ENCODE results near the gene PTPRZ1. TPM values are rescaled to one million over a fixed set of nuclear protein-coding genes. Genes with fewer than 3 reads are reported as not detected.
A peak's percentile ranks its signal among the peaks of the same experiment; 100 is the strongest.

The PTPRZ1 gene
- total RNA-seq, 1 experiment from 2014 or later: 0.02 TPM

GRCh38 chr7:121954803-121955202 is 81.8 kb downstream of the PTPRZ1 start:
- peak; percentile 65 for DNase-seq (ENCODE audit: low spot score)

GRCh38 chr7:121957626-121958025 is 84.7 kb downstream of the PTPRZ1 start:
- DNase-seq (ENCODE audit: low spot score): no peak

GRCh38 chr7:121960678-121961077 is 87.7 kb downstream of the PTPRZ1 start:
- no peak for DNase-seq (ENCODE audit: low spot score)

- DNase-seq (ENCODE audit: low spot score): peak; percentile 16
These were observed 88.3 kb downstream of the PTPRZ1 start for GRCh38 chr7:121961089-121961867.

GRCh38 chr7:121966276-121966934 is 93.4 kb downstream of the PTPRZ1 start:
- no peak for DNase-seq (ENCODE audit: low spot score)

GRCh38 chr7:121966935-121967332 is 94.0 kb downstream of the PTPRZ1 start:
- no peak for DNase-seq (ENCODE audit: low spot score)

- peak; percentile 26 for DNase-seq (ENCODE audit: low spot score)
These were observed 112.6 kb downstream of the PTPRZ1 start for GRCh38 chr7:121985476-121986030.

GRCh38 chr7:121992068-121992467 is 119.1 kb downstream of the PTPRZ1 start:
- DNase-seq (ENCODE audit: low spot score): no peak

GRCh38 chr7:121994625-121995410 is 121.9 kb downstream of the PTPRZ1 start:
- DNase-seq (ENCODE audit: low spot score): peak; percentile 84

GRCh38 chr7:122006687-122007086 is 133.7 kb downstream of the PTPRZ1 start:
- DNase-seq (ENCODE audit: low spot score): peak; percentile 53

- no peak for DNase-seq (ENCODE audit: low spot score)
These were observed 137.2 kb downstream of the PTPRZ1 start for GRCh38 chr7:122010116-122010515.

- DNase-seq (ENCODE audit: low spot score): no peak
These were observed 140.1 kb downstream of the PTPRZ1 start for GRCh38 chr7:122013065-122013464.

- DNase-seq (ENCODE audit: low spot score): no peak
These were observed 140.7 kb downstream of the PTPRZ1 start for GRCh38 chr7:122013630-122014029.

- DNase-seq (ENCODE audit: low spot score): no peak
These were observed 141.7 kb downstream of the PTPRZ1 start for GRCh38 chr7:122014697-122015096.

- DNase-seq (ENCODE audit: low spot score): no peak
These were observed 145.1 kb downstream of the PTPRZ1 start for GRCh38 chr7:122018032-122018431.

GRCh38 chr7:122027058-122027457 is 154.1 kb downstream of the PTPRZ1 start:
- DNase-seq (ENCODE audit: low spot score): no peak

- DNase-seq (ENCODE audit: low spot score): no peak
These were observed 160.7 kb downstream of the PTPRZ1 start for GRCh38 chr7:122033641-122034040.

GRCh38 chr7:122035876-122036275 is 162.9 kb downstream of the PTPRZ1 start:
- DNase-seq (ENCODE audit: low spot score): no peak

GRCh38 chr7:122038134-122038533 is 165.2 kb downstream of the PTPRZ1 start:
- DNase-seq (ENCODE audit: low spot score): no peak

GRCh38 chr7:122038904-122039303 is 165.9 kb downstream of the PTPRZ1 start:
- no peak for DNase-seq (ENCODE audit: low spot score)

GRCh38 chr7:122040147-122040546 is 167.2 kb downstream of the PTPRZ1 start:
- DNase-seq (ENCODE audit: low spot score): no peak

- DNase-seq (ENCODE audit: low spot score): no peak
These were observed 173.4 kb downstream of the PTPRZ1 start for GRCh38 chr7:122046402-122046801.

All from H4 (cell line).